KG1 (cell line): ENCODE measurements around the gene FCHO1.
"Not testable (repeated sequence)": the region's sequence is repeated elsewhere in the genome, so short reads cannot be mapped to it uniquely, and the experiment has no call there.

Experiments
- DNase-seq: peaks from one replicate; lab custom pipeline; 2025; lab: John Stamatoyannopoulos, UW

Gene FCHO1

DNA sequence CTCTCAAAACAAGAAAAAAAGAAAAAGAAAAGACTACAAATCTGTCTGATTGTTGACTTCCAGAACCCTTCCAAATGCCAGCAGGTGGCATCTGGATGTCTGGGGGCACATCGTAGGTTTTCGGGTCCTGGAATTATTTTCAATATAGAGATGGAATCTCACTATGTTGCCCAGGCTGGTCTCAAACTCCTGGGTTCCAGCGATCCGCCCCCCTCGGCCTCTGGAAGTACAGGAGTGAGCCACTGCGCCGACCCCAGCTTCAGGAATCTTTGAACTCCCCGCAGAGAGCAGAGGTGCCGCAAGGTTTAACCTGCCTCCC lies 43.1 kb downstream of the FCHO1 start:
- DNase-seq, result no peak

DNA sequence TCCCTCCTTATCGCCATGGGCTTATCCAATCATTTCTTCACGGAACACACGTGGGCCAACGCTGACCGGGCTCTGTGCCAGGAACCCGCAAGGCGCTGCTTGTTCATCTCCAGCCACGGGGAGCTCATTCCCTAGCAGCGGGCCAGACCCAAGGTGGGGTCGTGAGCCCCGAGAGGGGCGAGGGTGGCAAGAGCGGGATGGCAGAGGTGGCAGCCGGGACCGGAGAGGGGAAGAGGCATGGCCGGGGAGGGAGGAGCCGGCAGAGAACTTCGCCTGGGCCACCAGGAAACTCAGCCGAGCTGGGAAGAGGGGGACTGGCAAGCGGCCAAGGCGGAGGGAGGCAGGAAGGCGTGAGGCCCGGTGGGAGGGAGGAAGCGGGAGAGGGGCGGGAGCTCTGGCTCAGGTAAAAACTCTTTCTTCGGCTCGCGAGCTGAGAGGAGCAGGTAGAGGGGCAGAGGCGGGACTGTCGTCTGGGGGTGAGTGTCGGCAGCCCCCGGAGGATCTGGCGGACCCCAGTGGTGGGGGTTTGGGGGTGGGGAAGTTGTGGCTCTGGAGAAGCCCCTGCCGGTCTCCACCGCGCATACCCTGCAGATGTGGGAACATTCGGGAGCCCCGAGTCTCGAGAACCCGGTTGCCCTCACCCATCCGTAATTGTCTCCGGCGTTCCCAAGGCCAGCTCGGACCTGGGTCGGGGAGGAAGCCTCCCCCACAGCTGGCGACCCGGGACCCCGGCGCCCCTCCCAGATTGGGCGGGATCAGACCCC lies 43.6 kb downstream of the FCHO1 start, which contains the start of gene B3GNT3:
TSS of gene B3GNT3 (plus strand) at position 408 of the 764 bp plus-strand sequence. CDS start 12,670 bp downstream, outside the sequence.
- no peak for DNase-seq

DNA sequence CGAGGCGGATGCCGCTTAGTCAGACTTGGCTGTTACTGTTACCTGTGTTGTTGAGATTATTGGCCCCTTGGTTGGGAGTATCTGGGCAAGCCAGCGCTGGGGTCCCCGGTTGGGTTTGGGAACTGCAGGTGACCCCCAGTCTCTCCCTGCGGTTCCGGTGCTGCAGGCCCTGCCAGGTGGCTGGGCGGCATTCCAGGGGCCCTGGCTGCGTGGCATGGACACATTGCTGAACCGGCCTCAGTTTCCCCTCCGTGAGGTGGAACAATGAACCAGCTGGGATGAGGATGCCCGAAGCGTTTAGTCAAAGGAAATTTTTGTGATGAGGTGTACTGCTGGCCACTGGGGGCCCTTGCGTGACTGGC lies 44.2 kb downstream of the FCHO1 start:
- no peak for DNase-seq

DNA sequence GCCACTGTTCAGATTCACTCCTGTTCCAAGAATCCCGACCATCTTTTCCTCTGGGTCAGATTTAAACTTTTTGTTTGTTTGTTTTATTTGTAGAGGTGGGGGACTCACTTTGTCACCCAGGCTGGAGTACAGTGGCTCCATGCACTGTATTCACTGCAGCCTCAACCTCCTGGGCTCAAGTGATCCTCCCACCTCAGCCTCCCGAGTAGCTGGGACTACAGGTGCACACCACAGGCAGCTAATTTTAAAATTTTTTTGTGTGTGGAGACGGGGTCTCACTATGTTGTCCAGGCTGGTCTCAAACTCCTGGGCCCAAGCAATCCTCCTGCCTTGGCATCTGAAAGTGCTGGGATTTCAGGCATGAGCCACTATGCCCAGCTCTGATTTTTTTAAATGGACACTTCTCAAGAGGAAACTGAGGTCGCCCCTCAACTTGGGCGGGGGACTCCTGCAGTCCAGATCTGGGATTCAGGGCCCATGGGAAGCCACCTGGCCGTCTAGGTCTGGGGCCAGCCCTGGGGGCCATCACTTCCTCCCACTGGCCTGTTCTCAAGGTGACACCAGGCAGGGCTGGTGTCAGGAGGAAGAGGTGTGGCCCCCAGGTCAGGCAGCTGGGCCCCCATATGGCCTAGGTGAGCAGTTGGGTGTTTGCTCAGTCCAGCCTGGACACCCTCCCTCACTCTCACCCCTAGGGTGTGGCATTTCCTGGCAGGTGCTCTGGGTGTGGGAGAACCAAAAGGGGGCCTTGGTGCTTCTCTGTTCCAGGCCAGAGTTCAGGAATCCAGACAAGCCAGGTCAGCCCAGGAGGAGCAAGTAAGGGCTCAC lies 44.9 kb downstream of the FCHO1 start:
- no peak for DNase-seq

DNA sequence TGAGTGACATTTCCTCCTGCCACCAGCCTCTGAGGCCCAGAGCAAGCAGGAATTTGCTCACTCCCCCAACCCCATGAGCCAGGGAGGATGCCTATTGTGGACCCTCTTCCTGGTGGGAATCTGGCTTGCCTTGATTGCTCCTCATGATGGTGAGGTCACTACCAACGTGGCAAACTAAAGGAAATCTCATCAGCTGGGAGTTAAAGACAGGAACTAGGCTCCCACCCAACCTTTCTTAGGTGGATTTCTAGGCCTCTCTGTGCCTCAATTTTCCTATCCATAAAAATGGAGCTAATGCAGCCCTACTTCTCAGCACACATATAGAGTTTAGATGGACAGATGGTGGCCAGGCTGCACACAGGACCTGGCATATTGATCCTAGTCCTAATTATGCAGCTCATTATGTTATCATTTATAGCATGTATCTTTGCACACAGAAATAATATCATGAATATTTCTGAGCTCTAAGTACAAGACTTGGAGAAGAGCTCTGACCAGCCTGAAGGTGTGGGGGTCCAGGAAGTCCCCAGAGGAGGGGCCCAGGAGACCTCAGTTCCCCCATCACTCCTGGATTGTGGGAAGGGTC lies 45.7 kb downstream of the FCHO1 start:
- DNase-seq, result no peak

DNA sequence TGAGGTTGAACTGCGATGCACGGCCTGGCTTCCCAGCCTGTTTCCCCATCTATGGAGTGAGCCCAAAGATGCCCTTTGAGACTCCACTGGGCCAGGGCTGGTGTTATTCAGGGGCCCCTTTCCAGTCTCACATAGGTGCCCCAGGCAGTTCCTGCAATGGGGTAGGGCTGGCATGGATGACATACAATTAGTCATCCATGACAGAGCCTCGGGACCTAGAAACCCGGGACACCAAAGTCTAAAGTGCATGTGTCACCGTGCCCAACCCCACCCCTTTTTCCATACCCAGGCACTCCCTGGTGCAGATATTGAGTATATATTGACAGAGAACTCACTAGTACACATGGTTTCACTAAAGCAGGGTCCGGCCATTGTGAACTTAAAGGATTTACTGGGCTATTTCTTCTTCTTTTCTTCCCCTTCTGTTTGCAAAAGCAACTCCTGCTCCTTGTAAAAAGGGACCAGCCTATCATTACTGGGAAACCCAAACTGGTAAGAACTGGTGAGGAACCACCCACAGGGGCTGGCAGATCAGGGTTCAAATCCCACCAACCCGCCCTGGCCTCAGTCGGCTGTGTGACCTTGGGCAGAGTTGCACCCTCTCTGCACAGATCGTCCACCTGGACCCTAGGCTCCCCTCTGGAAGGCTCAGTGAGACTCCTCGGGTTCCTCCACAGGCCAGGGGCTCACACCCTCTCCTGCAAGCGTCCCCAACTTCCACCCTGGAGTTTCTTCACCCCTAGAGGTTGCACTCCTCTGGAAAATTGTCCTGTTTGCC lies 46.3 kb downstream of the FCHO1 start:
- no peak for DNase-seq

DNA sequence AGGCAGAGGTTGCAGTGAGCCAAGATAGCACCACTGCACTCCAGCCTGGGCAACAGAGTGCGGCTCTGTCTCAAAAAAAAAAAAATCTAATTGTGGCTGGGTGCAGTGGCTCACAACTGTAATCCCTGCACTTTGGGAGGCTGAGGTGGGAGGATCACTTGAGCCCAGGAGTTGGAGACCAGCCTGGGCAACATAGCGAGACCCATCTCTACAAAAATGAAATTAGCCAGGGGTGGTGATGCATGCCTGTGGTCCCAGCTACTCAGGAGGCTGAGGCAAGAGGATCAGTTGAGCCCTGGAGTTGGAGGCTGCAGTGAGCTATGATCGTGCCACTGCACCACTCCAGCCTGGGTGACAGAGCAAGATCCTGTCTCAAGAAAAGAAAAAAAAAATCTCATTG lies 47.3 kb downstream of the FCHO1 start:
- not testable (repeated sequence) for DNase-seq

DNA sequence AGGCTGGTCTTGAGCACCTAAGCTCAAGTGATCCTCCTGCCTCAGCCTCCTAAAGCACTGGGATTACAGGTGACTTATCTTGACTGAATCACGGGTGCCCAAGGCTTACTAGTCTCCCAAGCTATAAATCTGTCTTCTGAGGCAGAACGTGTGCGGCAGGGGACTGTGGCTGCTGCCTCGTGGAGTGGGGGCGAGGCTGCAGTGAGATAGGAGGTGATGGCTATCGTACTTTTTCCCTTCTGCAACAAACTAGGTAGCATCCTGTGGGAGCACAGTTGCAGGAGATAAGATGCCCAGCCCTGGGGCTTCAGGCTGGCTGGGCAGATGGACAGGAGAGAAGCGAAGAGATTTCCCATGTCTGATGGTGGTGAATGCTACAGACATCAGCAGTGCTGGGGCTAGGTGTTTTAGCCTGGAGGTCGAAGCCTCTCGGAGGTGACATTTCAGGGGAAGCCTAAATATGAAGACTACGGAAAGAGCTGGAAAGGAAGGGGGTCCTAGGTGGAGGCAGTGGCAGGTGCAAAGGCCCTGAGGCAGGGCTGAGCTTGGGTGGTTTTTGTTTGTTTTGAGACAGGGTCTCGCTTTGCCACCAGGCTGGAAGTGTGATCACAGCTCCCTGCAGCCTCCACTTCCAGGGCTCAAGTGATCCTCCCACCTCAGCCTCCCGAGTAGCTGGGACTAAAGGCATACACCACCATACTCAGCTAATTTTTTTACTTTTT lies 51.0 kb downstream of the FCHO1 start:
- DNase-seq, result no peak

DNA sequence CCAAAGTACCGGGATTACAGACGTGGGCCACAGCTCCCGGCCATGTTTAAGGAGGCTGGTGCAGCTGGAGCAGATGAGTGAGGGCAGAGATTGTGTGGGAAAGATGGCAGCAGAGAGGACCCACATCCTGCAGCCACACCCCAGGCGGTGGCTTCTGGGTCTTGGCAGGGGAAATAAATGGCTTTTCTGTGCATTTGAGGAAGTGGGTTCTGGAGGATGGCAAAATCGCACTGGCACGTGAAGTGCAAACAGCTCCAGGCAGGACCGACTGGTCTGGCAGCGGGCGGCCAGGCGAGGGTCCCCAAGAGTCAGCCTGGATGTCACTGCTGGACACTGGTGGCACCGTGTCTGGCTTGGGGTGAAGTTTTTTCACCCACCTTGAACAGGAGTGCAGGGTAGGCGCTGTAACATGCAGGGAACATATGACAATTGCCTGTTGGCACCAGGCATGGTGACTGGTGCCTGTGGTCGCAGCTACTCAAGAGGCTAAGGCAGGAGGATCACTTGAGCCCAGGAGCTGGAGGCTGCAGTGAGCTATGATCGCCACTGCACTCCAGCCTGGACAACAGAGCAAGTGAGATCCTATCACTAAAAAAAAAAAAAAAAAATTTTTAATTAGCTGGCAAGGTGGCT lies 52.1 kb downstream of the FCHO1 start:
- DNase-seq, result no peak

DNA sequence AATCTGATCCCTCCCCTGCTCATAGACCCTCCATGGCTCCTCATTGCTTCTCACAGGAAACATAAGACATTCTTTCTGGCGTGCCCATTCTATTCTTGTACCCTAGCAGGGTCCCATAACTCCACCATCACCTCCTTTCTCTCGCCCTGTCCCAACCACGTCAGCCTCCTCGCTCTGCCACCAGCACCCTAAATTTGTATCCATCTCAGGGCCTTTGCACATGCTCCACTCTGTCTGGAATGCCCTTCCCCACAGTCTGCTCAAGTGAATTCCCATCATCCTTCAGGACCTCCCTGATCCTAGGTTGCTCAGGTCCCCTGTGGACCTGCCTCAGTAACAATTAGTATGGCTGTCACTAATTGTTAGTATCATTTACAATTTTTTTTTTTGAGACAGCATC lies 54.1 kb downstream of the FCHO1 start:
- no peak for DNase-seq

DNA sequence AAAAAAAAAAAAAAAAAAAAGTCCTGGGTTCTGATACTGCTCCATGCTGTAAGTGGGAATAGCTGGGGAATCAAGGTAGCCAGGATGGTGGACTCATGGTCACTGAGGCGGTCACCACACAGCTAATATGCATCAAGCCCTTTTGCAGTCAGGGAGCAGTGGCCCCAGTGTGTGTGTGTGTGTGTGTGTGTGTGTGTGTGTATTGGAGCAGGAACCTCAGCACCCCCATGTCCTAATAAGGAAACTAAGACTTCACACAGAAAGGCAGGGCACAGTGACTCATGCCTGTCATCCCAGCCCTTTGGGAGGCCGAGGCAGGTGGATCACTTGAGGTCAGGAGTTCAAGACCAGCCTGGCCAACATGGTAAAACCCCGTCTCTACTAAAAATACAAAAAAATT lies 55.7 kb downstream of the FCHO1 start:
- no peak for DNase-seq

DNA sequence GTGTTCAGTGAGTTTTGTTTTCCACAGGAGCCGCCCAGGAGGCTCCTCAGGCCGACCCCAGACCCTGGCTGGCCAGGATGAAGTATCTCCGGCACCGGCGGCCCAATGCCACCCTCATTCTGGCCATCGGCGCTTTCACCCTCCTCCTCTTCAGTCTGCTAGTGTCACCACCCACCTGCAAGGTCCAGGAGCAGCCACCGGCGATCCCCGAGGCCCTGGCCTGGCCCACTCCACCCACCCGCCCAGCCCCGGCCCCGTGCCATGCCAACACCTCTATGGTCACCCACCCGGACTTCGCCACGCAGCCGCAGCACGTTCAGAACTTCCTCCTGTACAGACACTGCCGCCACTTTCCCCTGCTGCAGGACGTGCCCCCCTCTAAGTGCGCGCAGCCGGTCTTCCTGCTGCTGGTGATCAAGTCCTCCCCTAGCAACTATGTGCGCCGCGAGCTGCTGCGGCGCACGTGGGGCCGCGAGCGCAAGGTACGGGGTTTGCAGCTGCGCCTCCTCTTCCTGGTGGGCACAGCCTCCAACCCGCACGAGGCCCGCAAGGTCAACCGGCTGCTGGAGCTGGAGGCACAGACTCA lies 56.5 kb downstream of the FCHO1 start:
- DNase-seq, result no peak

DNA sequence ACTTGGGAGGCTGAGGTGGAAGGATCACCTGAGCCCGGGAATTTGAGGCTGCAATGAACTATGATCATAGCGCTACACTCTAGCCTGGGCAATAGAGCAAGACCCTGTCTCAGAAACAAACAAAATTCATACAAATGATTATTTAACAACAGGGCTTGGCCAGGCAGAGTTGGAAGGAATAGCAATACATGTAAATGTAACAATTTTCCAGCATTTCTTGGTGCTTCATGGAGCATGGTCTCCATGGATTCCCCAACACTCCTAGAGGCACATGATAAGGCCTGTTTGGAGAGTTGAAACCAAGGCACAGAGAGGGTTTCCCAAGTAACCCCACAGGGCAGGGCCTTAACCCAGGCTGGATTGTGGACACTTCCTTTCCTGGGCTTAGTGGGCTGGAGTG lies 59.8 kb downstream of the FCHO1 start:
- no peak for DNase-seq

DNA sequence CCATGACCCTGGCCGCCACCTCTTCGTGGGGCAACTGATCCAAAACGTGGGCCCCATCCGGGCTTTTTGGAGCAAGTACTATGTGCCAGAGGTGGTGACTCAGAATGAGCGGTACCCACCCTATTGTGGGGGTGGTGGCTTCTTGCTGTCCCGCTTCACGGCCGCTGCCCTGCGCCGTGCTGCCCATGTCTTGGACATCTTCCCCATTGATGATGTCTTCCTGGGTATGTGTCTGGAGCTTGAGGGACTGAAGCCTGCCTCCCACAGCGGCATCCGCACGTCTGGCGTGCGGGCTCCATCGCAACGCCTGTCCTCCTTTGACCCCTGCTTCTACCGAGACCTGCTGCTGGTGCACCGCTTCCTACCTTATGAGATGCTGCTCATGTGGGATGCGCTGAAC lies 60.4 kb downstream of the FCHO1 start:
- no peak for DNase-seq

DNA sequence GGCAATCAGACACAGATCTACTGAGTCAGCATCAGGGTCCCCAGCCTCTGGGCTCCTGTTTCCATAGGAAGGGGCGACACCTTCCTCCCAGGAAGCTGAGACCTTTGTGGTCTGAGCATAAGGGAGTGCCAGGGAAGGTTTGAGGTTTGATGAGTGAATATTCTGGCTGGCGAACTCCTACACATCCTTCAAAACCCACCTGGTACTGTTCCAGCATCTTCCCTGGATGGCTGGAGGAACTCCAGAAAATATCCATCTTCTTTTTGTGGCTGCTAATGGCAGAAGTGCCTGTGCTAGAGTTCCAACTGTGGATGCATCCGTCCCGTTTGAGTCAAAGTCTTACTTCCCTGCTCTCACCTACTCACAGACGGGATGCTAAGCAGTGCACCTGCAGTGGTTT lies 60.8 kb downstream of the FCHO1 start:
- no peak for DNase-seq

DNA sequence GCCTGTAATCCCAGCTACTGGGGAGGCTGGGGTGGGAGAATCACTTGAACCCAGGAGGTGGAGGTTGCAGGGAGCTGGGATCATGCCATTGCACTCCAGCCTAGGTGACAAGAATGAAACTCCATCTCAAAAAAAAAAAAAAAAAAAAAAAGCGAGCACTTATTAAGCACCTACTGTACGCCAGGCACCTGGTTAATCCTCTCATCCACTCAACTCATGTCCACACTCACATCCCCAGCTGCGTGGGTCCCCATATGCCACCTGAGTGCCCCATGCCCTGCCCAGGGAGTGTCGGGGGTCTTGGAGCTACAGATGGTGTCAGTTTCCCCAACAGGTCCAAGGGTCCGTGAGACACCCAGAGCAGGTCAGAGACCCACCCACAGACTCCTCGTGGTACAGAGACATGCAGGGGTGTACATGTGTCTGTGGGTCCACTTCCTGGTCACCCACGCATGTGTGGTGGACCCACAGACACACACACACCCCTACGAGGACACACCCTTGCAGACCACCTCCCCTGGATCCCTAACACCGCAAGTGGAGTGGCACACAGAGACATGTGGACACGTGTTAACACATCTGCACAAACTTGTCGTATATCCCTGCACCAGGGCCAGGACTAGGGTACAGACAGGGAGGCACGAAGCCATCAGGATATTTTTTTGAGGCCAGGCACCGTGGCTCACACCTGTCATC lies 66.5 kb downstream of the FCHO1 start:
- DNase-seq, result no peak

DNA sequence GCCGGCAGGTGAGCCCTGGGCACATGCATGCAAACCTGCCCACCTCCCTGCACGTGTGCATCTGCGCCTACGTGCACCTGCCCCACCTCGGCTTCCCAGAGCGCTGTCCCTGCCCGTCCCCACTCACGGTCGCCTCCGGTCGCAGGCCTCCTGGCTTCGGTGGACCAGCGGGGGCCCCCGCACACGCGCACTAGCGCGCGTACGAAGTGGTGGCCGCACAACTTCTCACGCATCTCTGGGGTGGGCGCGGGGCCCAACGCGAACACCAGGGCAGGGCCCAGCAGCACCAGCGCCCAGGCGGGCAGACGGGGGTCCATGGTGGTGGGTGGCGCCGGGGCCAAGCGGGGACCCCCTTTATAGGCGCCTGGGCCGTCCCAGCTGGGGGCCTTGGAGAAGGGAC lies 69.9 kb downstream of the FCHO1 start, which contains the start of gene INSL3:
TSS of gene INSL3 (minus strand) at position 330 of the 400 bp plus-strand sequence. CDS start at position 317, 13 bp downstream.
- no peak for DNase-seq

DNA sequence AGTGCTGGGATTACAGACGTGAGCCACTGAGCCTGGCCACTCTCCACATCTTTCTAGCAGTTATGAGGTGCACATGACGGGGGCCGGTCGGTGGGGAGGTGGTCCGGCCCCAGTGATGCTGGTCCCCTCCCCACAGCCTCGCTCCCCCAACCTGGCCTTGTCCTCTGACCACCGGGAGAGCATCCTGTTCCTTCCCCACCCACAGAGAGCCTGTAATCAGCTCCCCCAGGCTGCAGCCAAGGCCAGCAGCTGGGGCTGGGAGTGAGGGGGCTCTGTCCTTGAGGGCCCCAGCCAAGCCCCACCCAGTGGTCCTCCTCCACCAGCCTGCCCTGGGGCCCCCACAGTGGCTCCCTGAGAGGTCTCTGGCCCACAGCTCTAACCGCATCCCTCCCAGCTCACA lies 73.1 kb downstream of the FCHO1 start:
- DNase-seq, result no peak

DNA sequence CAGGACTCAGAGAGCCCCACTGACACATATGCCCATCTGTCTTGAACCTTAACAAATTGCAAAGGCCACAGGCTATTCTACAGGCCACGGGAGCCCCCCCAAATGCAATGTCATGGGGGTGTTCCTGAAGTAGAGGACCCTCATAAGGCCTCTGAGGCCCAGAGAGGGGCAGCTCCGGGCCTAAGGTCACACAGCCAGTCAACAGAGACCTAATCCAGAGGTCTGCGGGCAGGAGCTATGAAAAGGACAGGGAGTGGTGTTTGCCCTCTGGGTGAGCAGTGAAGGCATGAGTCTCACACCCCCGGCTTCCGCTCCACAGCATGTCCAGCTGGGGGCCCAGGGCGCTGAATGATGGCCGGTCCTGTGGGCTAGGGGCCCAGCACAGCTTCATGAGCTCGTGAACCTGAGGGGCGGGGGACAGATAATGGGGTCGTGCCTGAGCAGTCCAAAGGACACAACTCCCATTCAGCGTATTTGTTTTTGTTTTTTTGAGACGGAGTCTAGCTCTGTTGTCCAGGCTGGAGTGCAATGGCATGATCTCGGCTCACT lies 75.3 kb downstream of the FCHO1 start:
- no peak for DNase-seq
